Calu3 (cell line): ENCODE results near the gene RNF167. TPM values are rescaled to one million over a fixed set of nuclear protein-coding genes. Genes with fewer than 3 reads are reported as not detected.

Source experiments
- BruUV-seq: library from RNA; stranded (reverse); fragments of 400-500 nt; replicated peaks from 2 replicates; lab custom pipeline; 2021; lab: Mats Ljungman, UMichigan
- CTCF ChIA-PET: fragments of 300-600 bp; sonication (Branson Sonifier 250); formaldehyde crosslinking; loops from one replicate; lab custom pipeline; 2022; ENCODE audit warnings: antibody characterized with exemption; lab: Charles Lee
- DNase-seq: peaks from one replicate; pipeline ENCODE4 v3.0.0; 2022
- H3K27ac Mint-ChIP-seq: one replicate; pipeline ENCODE4 v1.8.0; 2022; ENCODE audit warnings: mixed read lengths; ENCODE audit not compliant: unreplicated experiment
- H3K27me3 Mint-ChIP-seq: one replicate; pipeline ENCODE4 v1.8.0; 2022; ENCODE audit warnings: mixed read lengths; ENCODE audit not compliant: unreplicated experiment
- H3K36me3 Mint-ChIP-seq: one replicate; pipeline ENCODE4 v1.8.0; 2022; ENCODE audit warnings: mild to moderate bottlenecking, moderate library complexity, mixed read lengths; ENCODE audit not compliant: insufficient read depth, unreplicated experiment
- H3K4me1 Mint-ChIP-seq: one replicate; pipeline ENCODE4 v1.8.0; 2022; ENCODE audit warnings: mild to moderate bottlenecking, low read depth, mixed read lengths; ENCODE audit not compliant: unreplicated experiment
- H3K4me3 Mint-ChIP-seq: one replicate; pipeline ENCODE4 v1.8.0; 2022; ENCODE audit warnings: mild to moderate bottlenecking, low read depth, moderate library complexity, mixed read lengths; ENCODE audit not compliant: unreplicated experiment
- H3K9me3 Mint-ChIP-seq: one replicate; pipeline ENCODE4 v1.8.0; 2022; ENCODE audit warnings: low read depth, mixed read lengths; ENCODE audit not compliant: unreplicated experiment
- CTCF ChIP-seq: fragments of 200-600 bp; IDR thresholded peaks from one replicate; pipeline ENCODE4 v1.8.0; 2022; ENCODE audit warnings: antibody characterized with exemption; ENCODE audit not compliant: unreplicated experiment
- intact Hi-C: fragments of 100-400 bp; cut with micrococcal nuclease; formaldehyde crosslinking; loops from one replicate; pipeline ENCODE4 v1.10.0; 2022; ENCODE audit not compliant: unreplicated experiment
- total RNA-seq: library from RNA; stranded (reverse); gene quantifications from 2 replicates; pipeline ENCODE4 v1.2.3, GENCODE V29; 2022

Gene RNF167
- total RNA-seq, 1 experiment from 2014 or later = 65.2 TPM

DNA sequence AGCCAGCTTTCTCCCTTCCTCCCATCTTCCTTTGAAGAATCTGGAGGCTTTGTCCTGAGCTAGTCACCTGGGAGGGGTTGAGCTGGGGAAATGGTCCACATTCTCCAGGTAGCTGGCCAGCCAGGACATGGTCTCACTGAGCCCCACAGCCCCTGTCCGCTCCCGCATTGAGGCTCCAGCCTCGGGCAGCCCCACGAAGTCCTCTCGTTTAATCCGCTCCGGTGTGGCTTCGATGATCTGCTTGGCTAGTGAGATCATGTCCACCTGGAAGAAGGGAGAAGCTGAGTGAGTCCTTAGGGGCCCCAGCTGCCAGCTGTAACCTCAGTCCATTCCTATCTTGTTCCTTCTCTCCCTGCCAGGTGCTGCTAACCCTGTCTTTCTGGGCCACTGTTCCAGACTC is 30.2 kb downstream of the RNF167 start:
- Mint-ChIP-seq H3K4me1 (no peaks in the 10 kb centered on the region), H3K36me3 (peaks cover 19% of the 10 kb centered on the region), H3K27ac (no peak overlapping the region), H3K27me3 (no peaks in the 10 kb centered on the region), H3K9me3 (no peaks in the 10 kb centered on the region), H3K4me3 (no peak overlapping the region)
- DNase-seq = no peak
- no peak for TF ChIP-seq CTCF
- intact Hi-C loops = no loop called here
- no TSS peak for BruUV-seq
- CTCF ChIA-PET = interaction anchor here (1.4 kb wide), 1 partner anchor 18 kb away, joined by 3 read pairs; the partner anchor contains the start of gene CAMTA2

DNA sequence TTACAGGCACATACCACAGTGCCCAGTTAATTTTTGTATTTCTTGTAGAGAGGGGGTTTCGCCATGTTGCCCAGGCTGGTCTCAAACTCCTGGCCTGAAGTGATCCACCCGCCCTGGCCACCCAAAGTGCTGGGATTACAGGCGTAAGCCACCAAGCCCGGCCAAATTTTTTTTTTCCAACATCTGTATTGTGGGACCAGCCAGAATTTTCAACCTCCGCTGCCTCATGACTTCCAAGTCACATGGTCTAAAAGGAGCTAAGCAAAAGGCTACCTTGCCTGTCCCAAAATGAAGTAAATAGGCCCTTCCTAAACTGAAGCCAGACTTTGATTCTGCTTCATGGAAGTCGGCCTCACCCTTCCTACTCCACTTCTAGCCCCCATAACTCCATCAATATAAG is 31.8 kb downstream of the RNF167 start:
- Mint-ChIP-seq H3K27me3 (no peaks in the 10 kb centered on the region), H3K27ac (no peak overlapping the region), H3K4me3 (no peak overlapping the region), H3K4me1 (no peaks in the 10 kb centered on the region), H3K9me3 (no peaks in the 10 kb centered on the region), H3K36me3 (peaks cover 19% of the 10 kb centered on the region)
- intact Hi-C loops = no loop called here
- DNase-seq = no peak
- BruUV-seq = no TSS peak
- CTCF ChIA-PET = no interaction called here
- TF ChIP-seq CTCF = no peak

- Mint-ChIP-seq H3K27me3 (no peaks in the 10 kb centered on the region), H3K4me3 (no peak overlapping the region), H3K9me3 (no peaks in the 10 kb centered on the region), H3K27ac (no peak overlapping the region), H3K36me3 (peaks cover 19% of the 10 kb centered on the region), H3K4me1 (no peaks in the 10 kb centered on the region)
- DNase-seq = no peak
- TF ChIP-seq CTCF = no peak
- intact Hi-C loops = no loop called here
- CTCF ChIA-PET = no interaction called here
- BruUV-seq = no TSS peak
These were observed 32.3 kb downstream of the RNF167 start for GRCh38 chr17:4972322-4972721.

GRCh38 chr17:4972752-4973151 is 32.7 kb downstream of the RNF167 start:
- H3K9me3 Mint-ChIP-seq = no peaks in the 10 kb centered on the region
- no peak overlapping the region for H3K27ac Mint-ChIP-seq
- no TSS peak for BruUV-seq
- no peaks in the 10 kb centered on the region for H3K4me1 Mint-ChIP-seq
- CTCF ChIA-PET = no interaction called here
- H3K36me3 Mint-ChIP-seq = peaks cover 19% of the 10 kb centered on the region
- intact Hi-C loops = no loop called here
- TF ChIP-seq CTCF = no peak
- H3K27me3 Mint-ChIP-seq = no peaks in the 10 kb centered on the region
- no peak overlapping the region for H3K4me3 Mint-ChIP-seq
- no peak for DNase-seq
